Measurements from ENCODE around the gene CASKIN1.

GRCh38 chr16:2214719-2214968 lies 18.2 kb upstream of the CASKIN1 start, which contains the start of gene PGP:
- TF ChIP-seq CTCF (IDR thresholded peaks at IDR 0.05) (peak in 2 of 6 experiments; percentile 22 to 47), POLR2AphosphoS5 (IDR thresholded peaks at IDR 0.05) (no peak), POLR2A (IDR thresholded peaks at IDR 0.05) (no peak), EP300 (IDR thresholded peaks at IDR 0.05) (no peak)
